Umbilical cord (tissue), 2 donors: ENCODE measurements around the gene HMOX2. TPM values are rescaled to one million over a fixed set of nuclear protein-coding genes. Genes with fewer than 3 reads are reported as not detected.

ENCODE experiments used
- DNase-seq: peaks from one replicate; pipeline ENCODE4 v3.0.0-alpha.2; 2015; ENCODE audit warnings: low spot score
- total RNA-seq: library from RNA; depleted of rRNA; stranded (reverse); fragments of >200 nt; gene quantifications from one replicate; pipeline ENCODE4 v1.2.3, GENCODE V29; 2014; ENCODE audit warnings: low replicate concordance; ENCODE audit not compliant: insufficient read depth

The HMOX2 gene
- total RNA-seq, 1 donor from 2014 or later, result 32.3 TPM

GRCh38 chr16:4465977-4466779 lies 10.0 kb upstream of the HMOX2 start:
- DNase-seq, result no peak

- no peak for DNase-seq
Measured at GRCh38 chr16:4467916-4468315, 8.3 kb upstream of the HMOX2 start.

- no peak for DNase-seq
Measured at GRCh38 chr16:4468972-4469371, 7.2 kb upstream of the HMOX2 start.

GRCh38 chr16:4471869-4472268 lies 4.3 kb upstream of the HMOX2 start:
- DNase-seq, result no peak

- no peak for DNase-seq
Measured at GRCh38 chr16:4472880-4473279, 3.3 kb upstream of the HMOX2 start.

- DNase-seq, result peak; percentile 91
Measured at GRCh38 chr16:4474192-4474961, 1.8 kb upstream of the HMOX2 start, which contains the start of gene NMRAL1. NMRAL1 (minus strand) TSS chr16:4474625; CDS start chr16:4474132, 493 bp downstream.

GRCh38 chr16:4477966-4478365 lies 1.8 kb downstream of the HMOX2 start:
- no peak for DNase-seq

- no peak for DNase-seq
Measured at GRCh38 chr16:4481526-4481925, 5.3 kb downstream of the HMOX2 start.

- no peak for DNase-seq
Measured at GRCh38 chr16:4481963-4482362, 5.8 kb downstream of the HMOX2 start.

- DNase-seq, result no peak
Measured at GRCh38 chr16:4486126-4486893, 10.1 kb downstream of the HMOX2 start.

GRCh38 chr16:4487955-4488498 lies 11.8 kb downstream of the HMOX2 start:
- no peak for DNase-seq

GRCh38 chr16:4488499-4488967 lies 12.3 kb downstream of the HMOX2 start:
- DNase-seq, result no peak

GRCh38 chr16:4489030-4489429 lies 12.8 kb downstream of the HMOX2 start:
- no peak for DNase-seq

- no peak for DNase-seq
Measured at GRCh38 chr16:4491898-4492297, 15.7 kb downstream of the HMOX2 start.

- DNase-seq, result peak; percentile 35
Measured at GRCh38 chr16:4494746-4495490, 18.7 kb downstream of the HMOX2 start.

- no peak for DNase-seq
Measured at GRCh38 chr16:4495766-4496165, 19.6 kb downstream of the HMOX2 start.

GRCh38 chr16:4496305-4496704 lies 20.1 kb downstream of the HMOX2 start:
- no peak for DNase-seq

- no peak for DNase-seq
Measured at GRCh38 chr16:4498546-4499195, 22.5 kb downstream of the HMOX2 start.

- DNase-seq, result no peak
Measured at GRCh38 chr16:4499196-4499555, 23.0 kb downstream of the HMOX2 start.

GRCh38 chr16:4500272-4500671 lies 24.1 kb downstream of the HMOX2 start:
- DNase-seq, result peak; percentile 73
